Thyroid gland (tissue), 4 donors: ENCODE measurements around the gene PDLIM3.

ENCODE experiments used
- POLR2A ChIP-seq, 2 donors: fragments of 450-650 bp; IDR thresholded peaks; one replicate each; pipeline ENCODE4 v1.6.1; 2017; ENCODE audit warnings: antibody characterized with exemption in 2 of 2, mild to moderate bottlenecking in 2 of 2, moderate library complexity in 1 of 2
- TF ChIP-seq, protein P1 (sequence below), 6 experiments: fragments of 200-600 bp in 3 of 6; fragments of 450-650 bp in 3 of 6; sonication (generic) in 3 of 6; IDR thresholded peaks; one replicate each; pipeline ENCODE4 v1.5.1; 2016 to 2019; ENCODE audit warnings: antibody characterized with exemption in 6 of 6, mild to moderate bottlenecking in 2 of 6, inconsistent platforms in 1 of 6, moderate library complexity in 1 of 6

DNA sequence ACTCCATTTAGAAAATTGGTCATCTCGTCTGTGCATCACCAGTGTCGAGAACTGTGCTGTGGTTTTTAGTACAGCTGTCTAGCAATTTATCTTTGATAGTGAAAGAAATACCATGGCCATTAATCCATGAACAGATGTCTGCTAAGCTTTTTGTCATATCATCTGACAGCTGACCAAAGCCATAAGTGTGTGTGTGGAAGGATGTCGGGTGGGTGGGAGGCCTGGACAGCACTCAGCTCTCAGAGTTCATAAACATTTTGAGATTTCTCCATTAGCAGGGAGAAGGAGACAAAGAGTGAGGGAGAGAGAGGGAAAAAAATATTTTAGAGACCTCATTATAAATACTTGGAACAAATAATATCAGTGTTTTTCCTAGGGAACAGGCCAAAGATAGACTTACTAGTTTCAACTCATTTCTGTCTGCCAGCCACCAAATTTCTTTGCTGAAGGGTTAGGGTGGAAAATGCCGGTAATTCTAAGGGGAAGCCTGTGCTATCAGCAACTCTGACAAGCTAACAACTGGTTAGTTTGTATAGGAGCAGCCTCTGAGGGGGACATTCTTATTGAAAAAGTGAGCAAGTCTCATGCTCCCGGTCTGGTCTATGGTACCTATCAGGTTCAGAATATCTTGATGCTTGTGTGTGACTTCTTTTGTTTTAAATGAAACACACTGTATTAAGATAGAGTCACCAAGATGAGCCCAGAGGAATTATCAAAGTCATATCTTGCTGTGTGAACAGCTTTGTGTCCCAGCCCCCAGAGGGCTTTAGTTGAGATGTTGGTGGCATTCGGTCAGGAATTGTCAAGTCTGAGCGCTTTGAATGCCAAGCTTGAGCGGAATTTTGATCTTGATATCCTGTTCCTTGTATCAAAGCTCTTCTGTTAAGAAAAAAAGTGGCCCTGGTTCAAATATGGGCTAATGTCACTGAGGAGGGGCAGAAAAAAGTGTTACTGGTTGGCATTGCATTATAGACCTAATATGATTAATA is 41.9 kb upstream of the PDLIM3 start:
- TF ChIP-seq, protein P1, sequence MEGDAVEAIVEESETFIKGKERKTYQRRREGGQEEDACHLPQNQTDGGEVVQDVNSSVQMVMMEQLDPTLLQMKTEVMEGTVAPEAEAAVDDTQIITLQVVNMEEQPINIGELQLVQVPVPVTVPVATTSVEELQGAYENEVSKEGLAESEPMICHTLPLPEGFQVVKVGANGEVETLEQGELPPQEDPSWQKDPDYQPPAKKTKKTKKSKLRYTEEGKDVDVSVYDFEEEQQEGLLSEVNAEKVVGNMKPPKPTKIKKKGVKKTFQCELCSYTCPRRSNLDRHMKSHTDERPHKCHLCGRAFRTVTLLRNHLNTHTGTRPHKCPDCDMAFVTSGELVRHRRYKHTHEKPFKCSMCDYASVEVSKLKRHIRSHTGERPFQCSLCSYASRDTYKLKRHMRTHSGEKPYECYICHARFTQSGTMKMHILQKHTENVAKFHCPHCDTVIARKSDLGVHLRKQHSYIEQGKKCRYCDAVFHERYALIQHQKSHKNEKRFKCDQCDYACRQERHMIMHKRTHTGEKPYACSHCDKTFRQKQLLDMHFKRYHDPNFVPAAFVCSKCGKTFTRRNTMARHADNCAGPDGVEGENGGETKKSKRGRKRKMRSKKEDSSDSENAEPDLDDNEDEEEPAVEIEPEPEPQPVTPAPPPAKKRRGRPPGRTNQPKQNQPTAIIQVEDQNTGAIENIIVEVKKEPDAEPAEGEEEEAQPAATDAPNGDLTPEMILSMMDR (IDR thresholded peaks at IDR 0.05): no peak
- TF ChIP-seq POLR2A (IDR thresholded peaks at IDR 0.05): no peak
